Measurements from ENCODE around the gene IQGAP2. TPM values are rescaled to one million over a fixed set of nuclear protein-coding genes. Genes with fewer than 3 reads are reported as not detected.

IQGAP2 gene, protein sequence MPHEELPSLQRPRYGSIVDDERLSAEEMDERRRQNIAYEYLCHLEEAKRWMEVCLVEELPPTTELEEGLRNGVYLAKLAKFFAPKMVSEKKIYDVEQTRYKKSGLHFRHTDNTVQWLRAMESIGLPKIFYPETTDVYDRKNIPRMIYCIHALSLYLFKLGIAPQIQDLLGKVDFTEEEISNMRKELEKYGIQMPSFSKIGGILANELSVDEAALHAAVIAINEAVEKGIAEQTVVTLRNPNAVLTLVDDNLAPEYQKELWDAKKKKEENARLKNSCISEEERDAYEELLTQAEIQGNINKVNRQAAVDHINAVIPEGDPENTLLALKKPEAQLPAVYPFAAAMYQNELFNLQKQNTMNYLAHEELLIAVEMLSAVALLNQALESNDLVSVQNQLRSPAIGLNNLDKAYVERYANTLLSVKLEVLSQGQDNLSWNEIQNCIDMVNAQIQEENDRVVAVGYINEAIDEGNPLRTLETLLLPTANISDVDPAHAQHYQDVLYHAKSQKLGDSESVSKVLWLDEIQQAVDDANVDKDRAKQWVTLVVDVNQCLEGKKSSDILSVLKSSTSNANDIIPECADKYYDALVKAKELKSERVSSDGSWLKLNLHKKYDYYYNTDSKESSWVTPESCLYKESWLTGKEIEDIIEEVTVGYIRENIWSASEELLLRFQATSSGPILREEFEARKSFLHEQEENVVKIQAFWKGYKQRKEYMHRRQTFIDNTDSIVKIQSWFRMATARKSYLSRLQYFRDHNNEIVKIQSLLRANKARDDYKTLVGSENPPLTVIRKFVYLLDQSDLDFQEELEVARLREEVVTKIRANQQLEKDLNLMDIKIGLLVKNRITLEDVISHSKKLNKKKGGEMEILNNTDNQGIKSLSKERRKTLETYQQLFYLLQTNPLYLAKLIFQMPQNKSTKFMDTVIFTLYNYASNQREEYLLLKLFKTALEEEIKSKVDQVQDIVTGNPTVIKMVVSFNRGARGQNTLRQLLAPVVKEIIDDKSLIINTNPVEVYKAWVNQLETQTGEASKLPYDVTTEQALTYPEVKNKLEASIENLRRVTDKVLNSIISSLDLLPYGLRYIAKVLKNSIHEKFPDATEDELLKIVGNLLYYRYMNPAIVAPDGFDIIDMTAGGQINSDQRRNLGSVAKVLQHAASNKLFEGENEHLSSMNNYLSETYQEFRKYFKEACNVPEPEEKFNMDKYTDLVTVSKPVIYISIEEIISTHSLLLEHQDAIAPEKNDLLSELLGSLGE (N-terminal part only)
- 0.17 and 0.30 TPM in 2 replicates for total RNA-seq

DNA sequence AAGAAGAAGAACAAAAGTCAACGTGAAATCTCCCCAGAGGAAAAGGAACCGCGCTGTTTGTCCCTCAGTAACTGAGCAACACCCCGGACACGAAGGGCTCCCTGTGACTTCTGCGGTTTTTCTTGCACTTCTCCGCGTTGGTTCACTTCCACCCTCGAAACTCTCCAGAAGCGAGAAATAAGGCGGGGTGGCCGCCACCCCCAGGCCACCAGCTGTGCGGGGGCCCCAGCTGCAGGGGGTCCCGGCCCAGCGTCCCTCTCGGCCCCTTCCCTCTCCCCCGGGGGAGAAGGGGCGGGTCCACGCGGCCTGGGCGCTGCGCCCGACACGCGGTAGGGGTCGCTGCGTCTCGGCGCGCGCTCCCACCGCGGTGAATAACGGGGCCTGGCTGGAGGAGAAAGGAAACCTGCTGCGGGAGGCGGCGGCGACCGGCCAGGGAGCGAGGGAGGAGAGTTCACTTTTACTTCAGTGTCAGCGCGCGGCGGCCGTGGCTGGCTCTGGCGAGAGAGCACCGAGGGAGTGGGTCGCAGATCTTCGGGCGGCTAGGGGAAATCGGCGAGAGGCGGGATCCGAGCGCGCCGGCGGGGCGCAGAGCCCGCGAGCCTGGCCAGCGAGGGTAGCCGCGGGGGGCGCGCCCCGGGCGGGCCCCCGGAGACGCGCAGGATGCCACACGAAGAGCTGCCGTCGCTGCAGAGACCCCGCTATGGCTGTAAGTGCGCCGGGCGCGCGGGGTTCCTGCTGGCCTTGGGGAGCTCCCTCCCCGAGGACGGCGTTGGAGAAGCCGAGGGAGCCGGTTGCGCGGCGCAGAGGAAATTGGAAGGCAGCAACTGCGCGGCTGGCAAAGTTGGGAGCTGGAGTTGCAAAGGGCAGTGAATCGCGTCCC is at the start of gene IQGAP2:
TSS of gene IQGAP2 (plus strand) at position 400 of the 880 bp plus-strand sequence. CDS start at position 661, 261 bp downstream.

DNA sequence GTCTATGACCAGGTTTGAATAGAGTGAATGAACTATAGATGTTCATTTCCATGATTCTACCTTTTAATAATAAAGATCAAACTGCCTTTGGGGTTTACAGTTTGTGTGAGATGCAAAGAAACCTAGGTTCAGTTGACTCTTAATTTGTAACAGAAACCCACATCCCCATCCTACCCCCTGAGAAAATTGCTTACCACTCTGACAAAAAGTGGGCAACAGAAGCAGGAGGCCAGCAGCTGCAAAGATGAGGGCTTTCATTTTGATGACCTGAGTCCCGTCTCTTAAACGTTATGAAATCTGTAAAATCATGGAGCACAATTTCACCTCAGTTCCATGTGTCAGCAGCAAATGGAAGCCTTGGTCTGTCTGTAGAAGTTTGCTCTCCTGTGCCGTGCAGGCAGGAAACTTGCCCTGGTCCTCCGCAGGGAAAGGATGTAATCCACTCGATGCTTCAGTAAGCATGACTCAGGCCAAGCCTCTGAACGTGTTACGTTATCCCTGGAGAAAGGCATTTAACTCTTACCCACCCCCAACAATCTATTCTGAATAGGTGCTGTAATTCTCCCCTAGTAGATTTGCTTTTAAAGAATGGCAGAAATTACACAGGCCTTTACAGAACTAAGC is 220.0 kb downstream of the IQGAP2 start, which contains the start of gene F2RL2:
TSS of gene F2RL2 (minus strand) at position 431 of the 624 bp plus-strand sequence. CDS start at position 258, 173 bp downstream.

DNA sequence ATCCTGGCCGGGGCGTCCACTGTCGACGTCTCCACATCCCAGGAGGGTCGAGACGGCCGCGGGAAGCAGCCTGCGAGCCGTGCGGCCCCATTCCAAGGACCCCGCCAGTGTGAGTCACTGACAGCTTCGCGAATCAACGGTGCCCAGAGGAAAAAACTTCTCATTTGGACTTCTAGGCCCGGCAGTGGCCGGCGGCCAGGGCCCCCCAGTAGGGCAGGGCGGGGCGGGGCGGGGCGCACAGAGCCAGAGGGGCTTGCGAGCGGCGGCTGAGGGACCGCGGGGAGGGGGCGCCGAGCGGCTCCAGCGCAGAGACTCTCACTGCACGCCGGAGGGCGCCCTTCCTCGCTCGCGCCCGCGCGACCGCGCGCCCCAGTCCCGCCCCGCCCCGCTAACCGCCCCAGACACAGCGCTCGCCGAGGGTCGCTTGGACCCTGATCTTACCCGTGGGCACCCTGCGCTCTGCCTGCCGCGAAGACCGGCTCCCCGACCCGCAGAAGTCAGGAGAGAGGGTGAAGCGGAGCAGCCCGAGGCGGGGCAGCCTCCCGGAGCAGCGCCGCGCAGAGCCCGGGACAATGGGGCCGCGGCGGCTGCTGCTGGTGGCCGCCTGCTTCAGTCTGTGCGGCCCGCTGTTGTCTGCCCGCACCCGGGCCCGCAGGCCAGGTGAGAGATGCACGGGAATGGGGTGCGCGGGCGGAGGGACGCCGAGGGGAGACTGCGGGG is 312.8 kb downstream of the IQGAP2 start, which contains the start of gene F2R:
TSS of gene F2R (plus strand) at position 391 of the 720 bp plus-strand sequence. CDS start at position 573, 182 bp downstream.

Other genes with a start within 250 kb of the IQGAP2 start
- gene F2RL2, start 220.1 kb downstream of the IQGAP2 start, total RNA-seq: 8.3 and 9.1 TPM in 2 replicates

Data from bronchus fibroblast of lung (primary cell).